ENCODE data around the gene SLC6A12.

The SLC6A12 gene

GRCh38 chr12:195951-196350 lies 18.0 kb downstream of the SLC6A12 start:
- no peak for TF ChIP-seq CTCF (IDR thresholded peaks at IDR 0.05; ENCODE audit: low read depth, low read length, missing control alignments)
- H3K4me3 ChIP-seq (ENCODE audit: low read depth, low read length) = no peak overlapping the region

GRCh38 chr12:195156-195555 lies 18.8 kb downstream of the SLC6A12 start:
- no peak for DNase-seq (ENCODE audit: low read depth)
- no peak overlapping the region for H3K4me3 ChIP-seq (ENCODE audit: low read depth, low read length)
- no peak for TF ChIP-seq CTCF (IDR thresholded peaks at IDR 0.05; ENCODE audit: low read depth, low read length, missing control alignments)

More at GRCh38 chr12:195951-196350, 18.0 kb downstream of the SLC6A12 start:
- DNase-seq (ENCODE audit: low read depth) = no peak

GRCh38 chr12:194276-194675 lies 19.7 kb downstream of the SLC6A12 start:
- DNase-seq (ENCODE audit: low read depth) = no peak
- no peak overlapping the region for H3K4me3 ChIP-seq (ENCODE audit: low read depth, low read length)
- TF ChIP-seq CTCF (IDR thresholded peaks at IDR 0.05; ENCODE audit: low read depth, low read length, missing control alignments) = no peak

- no peak for DNase-seq (ENCODE audit: low read depth)
- no peak for TF ChIP-seq CTCF (IDR thresholded peaks at IDR 0.05; ENCODE audit: low read depth, low read length, missing control alignments)
- H3K4me3 ChIP-seq (ENCODE audit: low read depth, low read length) = no peak overlapping the region
These were observed 20.7 kb downstream of the SLC6A12 start for GRCh38 chr12:193261-193660.

GRCh38 chr12:191541-191940 lies 22.4 kb downstream of the SLC6A12 start:
- no peak for TF ChIP-seq CTCF (IDR thresholded peaks at IDR 0.05; ENCODE audit: low read depth, low read length, missing control alignments)
- DNase-seq (ENCODE audit: low read depth) = no peak
- H3K4me3 ChIP-seq (ENCODE audit: low read depth, low read length) = no peak overlapping the region

GRCh38 chr12:190881-191280 lies 23.1 kb downstream of the SLC6A12 start:
- H3K4me3 ChIP-seq (ENCODE audit: low read depth, low read length) = no peak overlapping the region
- DNase-seq (ENCODE audit: low read depth) = no peak
- no peak for TF ChIP-seq CTCF (IDR thresholded peaks at IDR 0.05; ENCODE audit: low read depth, low read length, missing control alignments)

GRCh38 chr12:189622-189962 lies 24.4 kb downstream of the SLC6A12 start:
- no peak for DNase-seq (ENCODE audit: low read depth)
- no peak overlapping the region for H3K4me3 ChIP-seq (ENCODE audit: low read depth, low read length)
- no peak for TF ChIP-seq CTCF (IDR thresholded peaks at IDR 0.05; ENCODE audit: low read depth, low read length, missing control alignments)

All from GM12864 (cell line).